ENCODE data around the gene ATP7B. TPM values are rescaled to one million over a fixed set of nuclear protein-coding genes. Genes with fewer than 3 reads are reported as not detected.

ATP7B gene
- total RNA-seq, 1 donor from 2014 or later: 0.91 TPM

DNA sequence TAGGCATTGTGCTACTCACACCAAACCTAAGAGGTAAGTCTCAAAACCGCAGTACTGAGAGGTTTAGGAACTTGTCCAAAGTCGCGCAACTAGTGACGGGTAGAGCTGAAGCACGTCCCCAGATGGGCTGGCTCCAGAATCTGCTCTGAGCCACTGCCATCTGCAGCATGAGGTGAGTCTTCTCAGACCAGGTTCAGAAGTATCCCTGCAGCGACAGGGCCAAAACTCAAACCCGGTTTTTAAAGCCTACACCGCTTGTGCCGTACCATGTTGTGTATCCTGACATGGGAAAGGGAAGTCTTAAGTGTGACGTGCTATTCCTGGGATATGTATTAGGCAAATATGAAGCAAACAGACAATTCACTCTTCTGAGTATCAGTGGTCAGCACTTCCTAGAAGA is 45.1 kb downstream of the ATP7B start:
- peaks cover 43% of the 10 kb centered on the region for H3K4me1 Mint-ChIP-seq (ENCODE audit: low read depth)
- DNase-seq (ENCODE audit: low spot score): no peak
- intact Hi-C loops (cut with micrococcal nuclease): no loop called here
- no peak overlapping the region for H3K27ac Mint-ChIP-seq
- H3K27me3 Mint-ChIP-seq (ENCODE audit: low read depth): no peaks in the 10 kb centered on the region
- no peaks in the 10 kb centered on the region for H3K9me3 Mint-ChIP-seq
- no peaks in the 10 kb centered on the region for H3K36me3 Mint-ChIP-seq (ENCODE audit: low read depth)
- no peak overlapping the region for H3K4me3 Mint-ChIP-seq (ENCODE audit: low read depth)

DNA sequence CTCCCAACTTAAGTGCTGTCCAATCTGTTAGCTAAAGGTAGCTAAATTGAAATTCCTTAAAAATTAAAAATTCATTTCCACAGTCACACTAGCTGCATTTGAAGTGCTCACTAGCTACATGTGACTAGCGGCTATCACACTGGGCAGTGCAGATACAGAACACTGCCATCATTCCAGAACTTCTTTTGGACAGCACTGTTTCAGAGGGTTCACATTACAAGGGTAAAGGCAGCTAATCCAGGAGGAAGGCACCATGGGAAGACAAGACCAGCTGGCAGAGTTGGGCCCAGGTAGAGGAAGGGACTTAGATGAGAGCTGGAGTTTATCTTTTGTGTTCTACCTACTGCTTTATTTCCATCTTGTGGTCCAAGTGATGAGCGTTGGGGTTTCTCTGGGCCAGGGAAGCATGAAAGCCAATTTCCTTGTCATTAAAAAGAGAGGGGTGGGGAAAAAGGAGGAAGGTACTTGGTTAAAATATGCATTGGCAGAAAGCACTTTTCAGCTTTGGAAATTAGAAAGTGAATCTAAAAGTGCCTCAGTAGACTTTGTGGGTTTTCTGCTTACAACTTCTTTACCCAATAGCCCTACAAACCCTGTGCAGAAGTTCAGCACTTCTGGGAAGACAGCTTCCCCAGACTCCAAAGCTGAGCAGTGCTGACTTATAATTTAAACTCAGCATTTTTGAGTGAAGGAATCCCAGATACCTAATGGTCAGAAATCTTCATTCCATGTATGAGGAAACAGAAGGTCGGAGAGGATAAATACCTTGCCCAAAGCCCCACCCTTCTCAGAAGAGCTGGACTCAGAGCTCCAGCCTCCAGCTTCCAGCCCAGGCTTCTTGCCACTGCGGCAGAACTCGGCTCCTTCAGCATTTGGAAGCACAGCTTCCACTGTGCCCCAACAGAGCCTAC is 49.5 kb downstream of the ATP7B start:
- no peaks in the 10 kb centered on the region for H3K36me3 Mint-ChIP-seq (ENCODE audit: low read depth)
- intact Hi-C loops (cut with micrococcal nuclease): no loop called here
- H3K4me3 Mint-ChIP-seq (ENCODE audit: low read depth): no peak overlapping the region
- DNase-seq (ENCODE audit: low spot score): no peak
- H3K9me3 Mint-ChIP-seq: no peaks in the 10 kb centered on the region
- peaks cover 39% of the 10 kb centered on the region for H3K4me1 Mint-ChIP-seq (ENCODE audit: low read depth)
- H3K27ac Mint-ChIP-seq: no peak overlapping the region
- no peaks in the 10 kb centered on the region for H3K27me3 Mint-ChIP-seq (ENCODE audit: low read depth)

DNA sequence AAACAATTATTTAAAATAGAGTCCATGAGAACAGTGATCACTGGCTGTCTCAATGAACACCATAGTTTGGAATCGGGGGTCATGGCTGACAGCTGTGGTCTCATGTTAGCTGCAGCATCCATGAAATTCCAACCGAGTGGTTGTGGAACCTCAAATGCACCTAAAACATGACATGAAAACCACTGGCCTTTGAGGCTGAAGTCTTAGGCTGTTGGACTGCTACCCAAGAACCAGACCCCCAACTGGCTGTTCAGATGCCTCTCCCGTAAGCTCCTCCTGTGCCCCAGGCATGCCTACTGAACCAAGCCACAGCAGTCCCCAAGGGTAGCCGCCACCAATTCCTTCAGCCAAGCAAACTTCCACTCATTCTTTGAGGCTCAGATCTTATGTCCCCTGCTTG is 50.5 kb downstream of the ATP7B start:
- no peaks in the 10 kb centered on the region for H3K27me3 Mint-ChIP-seq (ENCODE audit: low read depth)
- no peaks in the 10 kb centered on the region for H3K9me3 Mint-ChIP-seq
- H3K4me3 Mint-ChIP-seq (ENCODE audit: low read depth): no peak overlapping the region
- peaks cover 39% of the 10 kb centered on the region for H3K4me1 Mint-ChIP-seq (ENCODE audit: low read depth)
- intact Hi-C loops (cut with micrococcal nuclease): no loop called here
- H3K36me3 Mint-ChIP-seq (ENCODE audit: low read depth): no peaks in the 10 kb centered on the region
- no peak overlapping the region for H3K27ac Mint-ChIP-seq
- DNase-seq (ENCODE audit: low spot score): no peak

- no peak overlapping the region for H3K27ac Mint-ChIP-seq
Measured at GRCh38 chr13:51959773-51960172, 51.5 kb downstream of the ATP7B start.

GRCh38 chr13:51958217-51958547 is 53.1 kb downstream of the ATP7B start:
- Mint-ChIP-seq H3K4me3 (ENCODE audit: low read depth) (no peak overlapping the region), H3K27me3 (ENCODE audit: low read depth) (no peaks in the 10 kb centered on the region), H3K9me3 (no peaks in the 10 kb centered on the region), H3K36me3 (ENCODE audit: low read depth) (no peaks in the 10 kb centered on the region), H3K4me1 (ENCODE audit: low read depth) (peaks cover 57% of the 10 kb centered on the region), H3K27ac (no peak overlapping the region)
- intact Hi-C loops (cut with micrococcal nuclease): loop anchor here (10.0 kb wide), 1 partner anchor 53 kb away; no protein-coding TSS in a partner anchor
- no peak for DNase-seq (ENCODE audit: low spot score)

More at GRCh38 chr13:51959773-51960172, 51.5 kb downstream of the ATP7B start:
- H3K4me1 Mint-ChIP-seq (ENCODE audit: low read depth): peaks cover 44% of the 10 kb centered on the region
- H3K36me3 Mint-ChIP-seq (ENCODE audit: low read depth): no peaks in the 10 kb centered on the region
- H3K4me3 Mint-ChIP-seq (ENCODE audit: low read depth): no peak overlapping the region
- DNase-seq (ENCODE audit: low spot score): no peak
- no peaks in the 10 kb centered on the region for H3K9me3 Mint-ChIP-seq
- H3K27me3 Mint-ChIP-seq (ENCODE audit: low read depth): no peaks in the 10 kb centered on the region
- intact Hi-C loops (cut with micrococcal nuclease): loop anchor here (10.0 kb wide), 1 partner anchor 55 kb away; no protein-coding TSS in a partner anchor

GRCh38 chr13:51957377-51958216 is 53.7 kb downstream of the ATP7B start:
- intact Hi-C loops (cut with micrococcal nuclease): loop anchor here (10.0 kb wide), 1 partner anchor 53 kb away; no protein-coding TSS in a partner anchor
- H3K27ac Mint-ChIP-seq: no peak overlapping the region
- peaks cover 58% of the 10 kb centered on the region for H3K4me1 Mint-ChIP-seq (ENCODE audit: low read depth)
- no peak overlapping the region for H3K4me3 Mint-ChIP-seq (ENCODE audit: low read depth)
- no peaks in the 10 kb centered on the region for H3K36me3 Mint-ChIP-seq (ENCODE audit: low read depth)
- DNase-seq (ENCODE audit: low spot score): no peak
- no peaks in the 10 kb centered on the region for H3K9me3 Mint-ChIP-seq
- H3K27me3 Mint-ChIP-seq (ENCODE audit: low read depth): no peaks in the 10 kb centered on the region

GRCh38 chr13:51956717-51957116 is 54.5 kb downstream of the ATP7B start:
- intact Hi-C loops (cut with micrococcal nuclease): loop anchor here (10.0 kb wide), 1 partner anchor 52 kb away; no protein-coding TSS in a partner anchor
- H3K4me3 Mint-ChIP-seq (ENCODE audit: low read depth): no peak overlapping the region
- no peak overlapping the region for H3K27ac Mint-ChIP-seq

DNA sequence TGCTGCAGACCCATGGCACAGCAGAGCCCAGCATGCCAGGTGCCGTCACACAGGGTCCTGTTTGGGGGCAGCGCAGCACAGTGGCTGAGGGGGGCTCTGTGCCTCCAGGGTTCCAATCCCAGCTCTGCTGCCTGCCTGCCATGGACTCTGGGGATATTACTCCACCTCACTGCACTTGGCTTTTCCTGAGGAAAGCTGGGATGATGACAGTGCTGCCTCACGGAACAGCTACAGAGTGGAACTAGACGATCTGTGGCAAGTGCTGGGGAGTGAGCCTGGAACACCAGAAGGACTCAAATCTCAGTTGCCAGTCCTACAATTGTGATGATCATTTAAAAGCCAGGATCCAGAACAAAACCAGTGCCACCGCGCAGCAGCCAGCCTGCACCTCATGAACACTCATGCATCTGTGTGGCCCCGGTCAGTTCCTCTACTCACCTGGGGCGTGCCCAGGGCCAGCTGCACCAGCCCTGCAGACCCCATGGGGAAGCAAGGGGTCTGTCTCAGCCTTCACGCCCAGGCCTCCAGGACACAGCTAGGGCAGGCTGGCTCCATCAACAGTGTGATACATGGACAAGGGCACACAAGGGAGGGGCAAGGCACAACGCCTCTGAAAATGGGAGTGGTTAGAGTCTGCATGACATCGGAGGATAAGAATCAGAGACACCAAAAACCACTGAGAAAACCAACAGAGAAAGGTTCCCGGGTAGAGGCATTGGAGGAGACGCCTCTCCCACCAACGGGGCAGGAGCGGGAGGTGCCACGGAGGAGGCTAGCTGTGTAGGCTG is 55.2 kb downstream of the ATP7B start:
- Mint-ChIP-seq H3K27ac (no peak overlapping the region), H3K4me3 (ENCODE audit: low read depth) (no peak overlapping the region), H3K27me3 (ENCODE audit: low read depth) (peaks cover 3% of the 10 kb centered on the region), H3K4me1 (ENCODE audit: low read depth) (peaks cover 52% of the 10 kb centered on the region), H3K9me3 (peaks cover 4% of the 10 kb centered on the region), H3K36me3 (ENCODE audit: low read depth) (peaks cover 4% of the 10 kb centered on the region)
- peak; percentile 20 for DNase-seq (ENCODE audit: low spot score)
- intact Hi-C loops (cut with micrococcal nuclease): loop anchor here (10.0 kb wide), 1 partner anchor 51 kb away; no protein-coding TSS in a partner anchor

More at GRCh38 chr13:51956717-51957116, 54.5 kb downstream of the ATP7B start:
- Mint-ChIP-seq H3K36me3 (ENCODE audit: low read depth) (no peaks in the 10 kb centered on the region), H3K4me1 (ENCODE audit: low read depth) (peaks cover 51% of the 10 kb centered on the region), H3K27me3 (ENCODE audit: low read depth) (no peaks in the 10 kb centered on the region), H3K9me3 (no peaks in the 10 kb centered on the region)
- no peak for DNase-seq (ENCODE audit: low spot score)

- peaks cover 10% of the 10 kb centered on the region for H3K36me3 Mint-ChIP-seq (ENCODE audit: low read depth)
- H3K4me1 Mint-ChIP-seq (ENCODE audit: low read depth): peaks cover 56% of the 10 kb centered on the region
- peaks cover 5% of the 10 kb centered on the region for H3K27me3 Mint-ChIP-seq (ENCODE audit: low read depth)
- H3K9me3 Mint-ChIP-seq: peaks cover 11% of the 10 kb centered on the region
- intact Hi-C loops (cut with micrococcal nuclease): loop anchor here (10.0 kb wide), 1 partner anchor 51 kb away; no protein-coding TSS in a partner anchor
- DNase-seq (ENCODE audit: low spot score): no peak
- H3K4me3 Mint-ChIP-seq (ENCODE audit: low read depth): no peak overlapping the region
- no peak overlapping the region for H3K27ac Mint-ChIP-seq
Measured at GRCh38 chr13:51955281-51955771, 55.9 kb downstream of the ATP7B start.

- Mint-ChIP-seq H3K4me3 (ENCODE audit: low read depth) (no peak overlapping the region), H3K9me3 (peaks cover 20% of the 10 kb centered on the region), H3K27me3 (ENCODE audit: low read depth) (peaks cover 5% of the 10 kb centered on the region)
Measured at GRCh38 chr13:51953347-51954195, 57.7 kb downstream of the ATP7B start.

DNA sequence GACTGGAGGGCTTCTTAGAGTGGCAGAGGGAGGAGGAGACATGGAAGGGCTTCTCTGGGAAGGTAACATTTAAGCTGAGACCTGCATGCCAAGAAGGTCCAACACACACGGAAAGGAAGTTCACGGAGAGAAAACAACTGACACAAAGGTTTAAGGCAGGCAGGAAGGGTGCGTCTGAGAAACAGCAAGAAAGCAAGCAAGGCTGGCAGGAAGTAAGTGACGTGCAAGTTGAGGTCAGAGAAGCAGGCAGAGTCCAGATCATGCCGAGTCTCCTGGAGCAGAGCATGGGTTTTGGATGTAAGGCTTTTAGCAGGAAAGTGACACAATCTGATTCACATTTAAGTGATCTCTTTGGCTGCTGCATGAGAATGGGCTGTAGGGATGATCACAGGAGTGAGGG is 60.5 kb downstream of the ATP7B start:
- intact Hi-C loops (cut with micrococcal nuclease): loop anchor here (10.0 kb wide), 1 partner anchor 46 kb away; no protein-coding TSS in a partner anchor
- Mint-ChIP-seq H3K9me3 (peaks cover 20% of the 10 kb centered on the region), H3K36me3 (ENCODE audit: low read depth) (peaks cover 19% of the 10 kb centered on the region), H3K27ac (peak overlapping the region; percentile 20), H3K27me3 (ENCODE audit: low read depth) (peaks cover 5% of the 10 kb centered on the region), H3K4me1 (ENCODE audit: low read depth) (peaks cover 35% of the 10 kb centered on the region), H3K4me3 (ENCODE audit: low read depth) (peak overlapping the region; percentile 31)
- DNase-seq (ENCODE audit: low spot score): peak; percentile 34

More at GRCh38 chr13:51953347-51954195, 57.7 kb downstream of the ATP7B start:
- H3K27ac Mint-ChIP-seq: no peak overlapping the region
- H3K4me1 Mint-ChIP-seq (ENCODE audit: low read depth): peaks cover 48% of the 10 kb centered on the region
- intact Hi-C loops (cut with micrococcal nuclease): loop anchor here (10.0 kb wide), 1 partner anchor 49 kb away; no protein-coding TSS in a partner anchor
- DNase-seq (ENCODE audit: low spot score): no peak
- peaks cover 19% of the 10 kb centered on the region for H3K36me3 Mint-ChIP-seq (ENCODE audit: low read depth)
